ENCODE data around the gene C11orf65.
"Not testable (repeated sequence)": the region's sequence is repeated elsewhere in the genome, so short reads cannot be mapped to it uniquely, and the experiment has no call there.

GRCh38 chr11:108373505-108373904 lies 93.8 kb downstream of the C11orf65 start:
- TF ChIP-seq CTCF (conservative IDR thresholded peaks at IDR 0.05; ENCODE audit: low read length); EZH2phosphoT487 (IDR thresholded peaks at IDR 0.05; ENCODE audit: borderline replicate concordance, low read depth, low read length): not testable (repeated sequence)

Measured in OCI-LY7 (cell line).